Smooth muscle cell of the umbilical artery (primary cell): ENCODE results near the gene PCYT1B. TPM values are rescaled to one million over a fixed set of nuclear protein-coding genes. Genes with fewer than 3 reads are reported as not detected.

ENCODE experiments used
- total RNA-seq: library from RNA; depleted of rRNA; stranded (reverse); fragments of >200 nt; gene quantifications from 2 replicates; pipeline ENCODE4 v1.2.3, GENCODE V29; 2014

Gene PCYT1B
- total RNA-seq, result 0.59 and 0.92 TPM in 2 replicates

DNA sequence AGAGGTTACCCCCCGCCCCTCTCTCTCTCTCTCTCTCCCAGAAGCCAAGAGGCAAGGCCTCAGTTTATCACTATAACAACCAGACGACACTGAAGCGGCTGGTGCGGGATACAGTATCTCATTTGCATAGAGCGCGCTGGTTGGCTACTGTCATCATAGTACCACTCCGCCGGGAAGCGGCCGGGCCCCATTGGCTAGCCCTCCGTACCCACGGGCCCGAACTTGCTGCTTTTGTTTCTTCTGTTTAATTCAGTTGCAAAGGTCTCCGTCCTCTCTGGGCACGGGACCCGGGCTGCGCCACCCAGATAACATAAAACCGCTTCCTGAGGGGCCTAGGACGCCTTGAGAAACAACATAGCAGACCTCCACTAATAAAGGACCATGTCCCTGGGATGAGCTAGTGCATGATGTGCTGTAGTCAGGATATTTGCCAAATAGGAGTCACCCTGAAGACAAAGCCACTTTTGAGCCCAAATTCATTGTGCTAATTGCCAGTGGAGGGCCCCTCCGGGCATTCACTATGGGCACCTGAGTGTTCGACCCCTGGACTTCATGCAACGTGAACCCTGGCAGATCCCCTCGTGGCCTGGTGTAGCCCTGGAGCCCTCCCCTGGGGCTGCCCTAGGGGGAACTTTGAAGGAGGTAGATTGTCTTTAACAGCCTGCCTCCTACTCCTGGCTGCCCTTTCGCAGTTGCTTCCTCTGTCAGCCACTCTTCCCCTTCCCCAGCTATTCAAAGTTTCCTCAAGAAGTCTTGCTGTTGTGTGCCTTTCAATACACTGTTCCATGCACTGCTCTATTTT, at the start of gene PCYT1B:
TSS of gene PCYT1B (minus strand) at position 91 of the 802 bp plus-strand sequence. CDS start 242 bp downstream, outside the sequence.

GRCh38 chrX:24693453-24694202, 46.5 kb upstream of the PCYT1B start, which contains the start of gene POLA1:
POLA1 (plus strand) TSS chrX:24693918; CDS start chrX:24693962, 44 bp downstream.

Other genes starting within 250 kb of the PCYT1B start
- 12.8 and 15.3 TPM in 2 replicates for gene PDK3, start 182.1 kb downstream of the PCYT1B start, total RNA-seq
- 6.5 and 11.8 TPM in 2 replicates for gene POLA1, start 46.6 kb upstream of the PCYT1B start, total RNA-seq